ENCODE data around the gene UBC. TPM values are rescaled to one million over a fixed set of nuclear protein-coding genes. Genes with fewer than 3 reads are reported as not detected.
"Not testable (repeated sequence)": the region's sequence is repeated elsewhere in the genome, so short reads cannot be mapped to it uniquely, and the experiment has no call there.

Gene UBC
- total and polyA plus RNA-seq, 5 donors from 2014 or later = 1,179 to 2,012 (median 1,557) TPM

DNA sequence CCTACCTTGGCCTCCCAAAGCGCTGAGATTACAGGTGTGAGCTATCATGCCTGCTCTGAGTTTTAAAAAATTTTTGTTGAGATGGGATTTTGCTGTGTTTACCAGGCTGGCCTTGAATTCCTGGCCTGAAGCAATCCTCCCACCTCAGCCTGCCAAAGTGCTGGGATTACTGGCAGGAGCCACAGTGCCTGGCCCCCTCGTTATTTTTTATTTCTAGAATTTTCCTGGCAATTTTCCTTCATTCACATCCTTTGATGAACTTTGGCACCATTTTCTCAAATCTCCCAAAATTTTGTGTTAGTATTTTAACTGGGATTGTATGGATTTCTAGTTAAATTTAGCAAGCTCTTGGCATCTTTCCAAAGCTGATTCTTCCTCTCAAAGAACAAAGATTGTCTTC, 26.2 kb downstream of the UBC start:
- H3K4me1 Mint-ChIP-seq = peaks cover 0 to 3% (median 0%) of the 10 kb centered on the region in 4 donors
- Histone ChIP-seq H3K4me1 (ENCODE audit: control insufficient read depth, insufficient read depth, low read length, poor library complexity, severe bottlenecking) (no peaks in the 10 kb centered on the region), H3K27ac (ENCODE audit: insufficient read depth, low read length, poor library complexity, severe bottlenecking) (no peak overlapping the region), H3K9me3 (ENCODE audit: control insufficient read depth in 2 of 2, low read length in 2 of 2) (no peaks in the 10 kb centered on the region), H3K27me3 (ENCODE audit: control insufficient read depth, insufficient read depth, low read length) (no peaks in the 10 kb centered on the region), H3K4me3 (ENCODE audit: low read depth, low read length) (no peak overlapping the region), H3K36me3 (ENCODE audit: control insufficient read depth, insufficient read depth, low read length) (no peaks in the 10 kb centered on the region)
- H3K9me3 Mint-ChIP-seq = peaks cover 0 to 1% (median 0%) of the 10 kb centered on the region in 7 donors
- no peak overlapping the region for H3K4me3 Mint-ChIP-seq
- no peak for DNase-seq
- H3K27me3 Mint-ChIP-seq = peaks cover 8% of the 10 kb centered on the region
- no peak overlapping the region for H3K27ac Mint-ChIP-seq
- no peak for ATAC-seq (ENCODE audit: low read depth in 2 of 2)
- H3K36me3 Mint-ChIP-seq = no peaks in the 10 kb centered on the region

DNA sequence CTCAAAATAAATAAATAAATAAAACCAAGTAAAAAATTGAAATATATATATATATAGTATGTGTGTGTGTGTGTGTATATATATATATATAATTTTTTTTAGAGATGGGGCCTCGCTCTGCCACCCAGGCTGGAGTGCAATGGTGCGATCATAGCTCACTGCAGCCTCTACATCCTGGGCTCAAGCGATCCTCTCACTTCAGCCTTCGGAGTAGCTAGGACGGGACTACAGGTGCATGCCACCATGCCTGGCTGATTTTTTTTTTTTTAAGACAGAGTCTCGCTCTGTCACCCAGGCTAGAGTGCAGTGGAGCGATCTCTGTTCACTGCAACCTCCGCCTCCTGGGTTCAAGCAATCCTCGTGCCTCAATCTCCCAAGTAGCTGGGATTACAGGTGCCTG, 26.7 kb downstream of the UBC start:
- H3K27me3 Mint-ChIP-seq, H3K4me1 Mint-ChIP-seq: not testable (repeated sequence)

GRCh38 chr12:124884587-124885438, 29.6 kb downstream of the UBC start:
- DNase-seq (no peak), ATAC-seq (ENCODE audit: low read depth in 2 of 2) (no peak)
- Mint-ChIP-seq H3K27ac (peak overlapping the region in 1 of 3 donors; percentile 62), H3K4me1 (peaks cover 0 to 7% (median 0%) of the 10 kb centered on the region in 4 donors), H3K4me3 (no peak overlapping the region), H3K9me3 (peaks cover 0 to 1% (median 0%) of the 10 kb centered on the region in 7 donors), H3K36me3 (no peaks in the 10 kb centered on the region), H3K27me3 (peaks cover 5% of the 10 kb centered on the region)
- no peak overlapping the region for H3K4me3 ChIP-seq (ENCODE audit: low read depth, low read length)
- H3K9me3 ChIP-seq (ENCODE audit: control insufficient read depth in 2 of 2, low read length in 2 of 2) = no peaks in the 10 kb centered on the region
- no peak overlapping the region for H3K27ac ChIP-seq (ENCODE audit: insufficient read depth, low read length, poor library complexity, severe bottlenecking)
- H3K4me1 ChIP-seq (ENCODE audit: control insufficient read depth, insufficient read depth, low read length, poor library complexity, severe bottlenecking) = peaks cover 5% of the 10 kb centered on the region
- H3K27me3 ChIP-seq (ENCODE audit: control insufficient read depth, insufficient read depth, low read length) = no peaks in the 10 kb centered on the region
- no peaks in the 10 kb centered on the region for H3K36me3 ChIP-seq (ENCODE audit: control insufficient read depth, insufficient read depth, low read length)

More for the DNA sequence above, 26.7 kb downstream of the UBC start:
- not testable (repeated sequence) for H3K27ac ChIP-seq (ENCODE audit: insufficient read depth, low read length, poor library complexity, severe bottlenecking); H3K36me3 ChIP-seq (ENCODE audit: control insufficient read depth, insufficient read depth, low read length); H3K27ac Mint-ChIP-seq; H3K4me3 ChIP-seq (ENCODE audit: low read depth, low read length); H3K4me1 ChIP-seq (ENCODE audit: control insufficient read depth, insufficient read depth, low read length, poor library complexity, severe bottlenecking); ATAC-seq (ENCODE audit: low read depth in 2 of 2); H3K9me3 Mint-ChIP-seq; H3K4me3 Mint-ChIP-seq; H3K27me3 ChIP-seq (ENCODE audit: control insufficient read depth, insufficient read depth, low read length); DNase-seq; H3K36me3 Mint-ChIP-seq; H3K9me3 ChIP-seq (ENCODE audit: control insufficient read depth in 2 of 2, low read length in 2 of 2)

- Histone ChIP-seq H3K9me3 (ENCODE audit: control insufficient read depth in 2 of 2, low read length in 2 of 2) (no peaks in the 10 kb centered on the region), H3K27ac (ENCODE audit: insufficient read depth, low read length, poor library complexity, severe bottlenecking) (no peak overlapping the region), H3K4me1 (ENCODE audit: control insufficient read depth, insufficient read depth, low read length, poor library complexity, severe bottlenecking) (peaks cover 5% of the 10 kb centered on the region), H3K4me3 (ENCODE audit: low read depth, low read length) (no peak overlapping the region), H3K27me3 (ENCODE audit: control insufficient read depth, insufficient read depth, low read length) (no peaks in the 10 kb centered on the region), H3K36me3 (ENCODE audit: control insufficient read depth, insufficient read depth, low read length) (no peaks in the 10 kb centered on the region)
- H3K4me1 Mint-ChIP-seq = peaks cover 0 to 7% (median 0%) of the 10 kb centered on the region in 4 donors
- H3K27ac Mint-ChIP-seq = no peak overlapping the region
- DNase-seq = no peak
- H3K4me3 Mint-ChIP-seq = peak overlapping the region in 1 of 4 donors; percentile 61
- peaks cover 11% of the 10 kb centered on the region for H3K27me3 Mint-ChIP-seq
- ATAC-seq (ENCODE audit: low read depth in 2 of 2) = no peak
- H3K36me3 Mint-ChIP-seq = no peaks in the 10 kb centered on the region
- H3K9me3 Mint-ChIP-seq = peaks cover 0 to 1% (median 0%) of the 10 kb centered on the region in 7 donors
Observed at GRCh38 chr12:124883263-124884130, 31.0 kb downstream of the UBC start.

GRCh38 chr12:124881123-124881522, 33.3 kb downstream of the UBC start:
- Histone ChIP-seq H3K4me3 (ENCODE audit: low read depth, low read length) (no peak overlapping the region), H3K36me3 (ENCODE audit: control insufficient read depth, insufficient read depth, low read length) (no peaks in the 10 kb centered on the region), H3K4me1 (ENCODE audit: control insufficient read depth, insufficient read depth, low read length, poor library complexity, severe bottlenecking) (peaks cover 5% of the 10 kb centered on the region), H3K27me3 (ENCODE audit: control insufficient read depth, insufficient read depth, low read length) (no peaks in the 10 kb centered on the region), H3K27ac (ENCODE audit: insufficient read depth, low read length, poor library complexity, severe bottlenecking) (no peak overlapping the region), H3K9me3 (ENCODE audit: control insufficient read depth in 2 of 2, low read length in 2 of 2) (no peaks in the 10 kb centered on the region)
- H3K4me3 Mint-ChIP-seq = no peak overlapping the region
- DNase-seq (peak in 1 of 3 donors; percentile 21), ATAC-seq (ENCODE audit: low read depth in 2 of 2) (no peak)
- H3K27ac Mint-ChIP-seq = peak overlapping the region in 1 of 3 donors; percentile 58
- H3K9me3 Mint-ChIP-seq = peaks cover 0 to 1% (median 0%) of the 10 kb centered on the region in 7 donors
- H3K27me3 Mint-ChIP-seq = peaks cover 16% of the 10 kb centered on the region
- H3K36me3 Mint-ChIP-seq = no peaks in the 10 kb centered on the region
- peaks cover 0 to 7% (median 0%) of the 10 kb centered on the region in 4 donors for H3K4me1 Mint-ChIP-seq

DNA sequence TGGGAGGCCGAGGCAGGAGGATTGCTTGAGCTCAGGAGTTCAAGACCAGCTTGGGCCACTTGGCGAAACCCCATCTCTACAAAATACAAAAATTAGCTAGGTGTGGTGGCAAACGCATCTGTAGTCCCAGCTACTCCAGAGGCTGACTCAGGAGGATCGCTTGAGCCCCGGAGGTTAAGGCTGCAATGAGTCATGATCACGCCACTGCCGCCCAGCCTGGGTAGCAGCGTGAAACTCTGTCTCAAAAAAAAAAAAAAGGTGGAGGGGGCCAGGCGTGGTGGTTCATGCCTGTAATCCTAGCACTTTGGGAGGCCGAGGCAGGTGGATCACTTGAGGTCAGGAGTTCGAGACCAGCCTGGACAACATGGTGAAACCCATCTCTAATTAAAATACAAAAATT, 34.1 kb downstream of the UBC start:
- H3K27me3 ChIP-seq (ENCODE audit: control insufficient read depth, insufficient read depth, low read length); DNase-seq; H3K4me1 Mint-ChIP-seq; H3K9me3 ChIP-seq (ENCODE audit: control insufficient read depth in 2 of 2, low read length in 2 of 2); H3K4me3 Mint-ChIP-seq; H3K9me3 Mint-ChIP-seq; H3K27ac Mint-ChIP-seq; ATAC-seq (ENCODE audit: low read depth in 2 of 2); H3K36me3 Mint-ChIP-seq; H3K27ac ChIP-seq (ENCODE audit: insufficient read depth, low read length, poor library complexity, severe bottlenecking); H3K4me3 ChIP-seq (ENCODE audit: low read depth, low read length); H3K4me1 ChIP-seq (ENCODE audit: control insufficient read depth, insufficient read depth, low read length, poor library complexity, severe bottlenecking); H3K36me3 ChIP-seq (ENCODE audit: control insufficient read depth, insufficient read depth, low read length): not testable (repeated sequence)
- H3K27me3 Mint-ChIP-seq = peaks cover 16% of the 10 kb centered on the region

DNA sequence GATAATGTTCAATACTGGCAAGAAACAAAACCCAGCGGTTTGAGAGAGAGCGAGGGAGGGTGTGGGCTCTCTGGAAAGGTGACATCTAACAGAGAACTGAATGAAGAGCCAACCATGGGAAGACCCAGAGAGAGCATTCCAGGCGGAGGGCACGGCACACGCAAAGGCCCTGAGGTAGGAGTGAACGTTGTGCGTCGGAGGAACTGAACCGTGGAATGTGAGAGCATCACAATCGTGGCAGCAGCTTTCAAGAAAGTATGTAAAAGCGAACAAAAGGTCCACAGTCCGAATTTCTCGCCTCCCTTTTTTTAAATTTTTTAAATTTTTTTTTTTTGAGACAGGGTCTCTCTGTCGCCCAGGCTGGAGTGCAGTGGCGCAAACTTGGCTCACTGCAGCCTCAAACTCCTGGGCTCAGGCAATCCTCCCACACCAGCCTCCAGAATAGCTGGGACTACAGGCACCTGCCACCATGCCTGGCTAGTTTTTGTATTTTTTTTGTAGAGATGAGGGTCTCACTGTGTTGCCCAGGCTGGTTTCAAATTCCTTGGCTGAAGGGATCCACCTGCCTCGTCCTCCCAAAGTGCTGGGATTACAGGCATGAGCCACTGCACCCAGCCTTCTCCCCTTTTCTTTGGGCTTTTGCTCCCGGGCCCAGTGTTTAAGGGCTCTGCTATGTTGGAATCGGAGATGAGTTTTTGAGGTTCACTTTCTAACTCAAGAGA, 35.5 kb downstream of the UBC start:
- H3K27me3 ChIP-seq (ENCODE audit: control insufficient read depth, insufficient read depth, low read length) = no peaks in the 10 kb centered on the region
- H3K4me1 ChIP-seq (ENCODE audit: control insufficient read depth, insufficient read depth, low read length, poor library complexity, severe bottlenecking) = peaks cover 5% of the 10 kb centered on the region
- DNase-seq (no peak), ATAC-seq (ENCODE audit: low read depth in 2 of 2) (no peak)
- H3K9me3 Mint-ChIP-seq = peaks cover 0 to 1% (median 0%) of the 10 kb centered on the region in 7 donors
- no peak overlapping the region for H3K27ac Mint-ChIP-seq
- no peak overlapping the region for H3K27ac ChIP-seq (ENCODE audit: insufficient read depth, low read length, poor library complexity, severe bottlenecking)
- H3K4me1 Mint-ChIP-seq = peaks cover 0 to 5% (median 0%) of the 10 kb centered on the region in 4 donors
- no peaks in the 10 kb centered on the region for H3K36me3 Mint-ChIP-seq
- peaks cover 25% of the 10 kb centered on the region for H3K27me3 Mint-ChIP-seq
- no peaks in the 10 kb centered on the region for H3K36me3 ChIP-seq (ENCODE audit: control insufficient read depth, insufficient read depth, low read length)
- no peak overlapping the region for H3K4me3 Mint-ChIP-seq
- H3K9me3 ChIP-seq (ENCODE audit: control insufficient read depth in 2 of 2, low read length in 2 of 2) = no peaks in the 10 kb centered on the region
- H3K4me3 ChIP-seq (ENCODE audit: low read depth, low read length) = no peak overlapping the region
